Ishikawa (cell line): ENCODE results near the gene NEK10.

Experiments used
- CEBPB ChIP-seq: IDR thresholded peaks from 2 replicates; pipeline ENCODE4 v1.6.1; 2012
- CREB1 ChIP-seq: IDR thresholded peaks from 2 replicates; pipeline ENCODE4 v1.6.1; 2012; ENCODE audit warnings: low read depth
- EGR1 ChIP-seq: IDR thresholded peaks from 2 replicates; pipeline ENCODE4 v1.6.1; 2012
- EP300 ChIP-seq: IDR thresholded peaks from 2 replicates; pipeline ENCODE4 v1.6.1; 2012; ENCODE audit warnings: borderline replicate concordance
- FOXM1 ChIP-seq: IDR thresholded peaks from 2 replicates; pipeline ENCODE4 v1.6.1; 2012; ENCODE audit warnings: low read depth, borderline replicate concordance
- NFIC ChIP-seq: IDR thresholded peaks from 2 replicates; pipeline ENCODE4 v1.6.1; 2012
- RAD21 ChIP-seq: IDR thresholded peaks from 2 replicates; pipeline ENCODE4 v1.6.1; 2012; ENCODE audit warnings: low read depth
- TAF1 ChIP-seq: IDR thresholded peaks from 2 replicates; pipeline ENCODE4 v1.6.1; 2012; ENCODE audit warnings: low read depth, mild to moderate bottlenecking
- TCF12 ChIP-seq: IDR thresholded peaks from 2 replicates; pipeline ENCODE4 v1.6.1; 2012; ENCODE audit warnings: low read depth
- TEAD4 ChIP-seq: IDR thresholded peaks from 2 replicates; pipeline ENCODE4 v1.6.1; 2012
- YY1 ChIP-seq: IDR thresholded peaks from 2 replicates; pipeline ENCODE4 v1.6.1; 2012; ENCODE audit warnings: low read depth
- ZBTB7A ChIP-seq: IDR thresholded peaks from 2 replicates; pipeline ENCODE4 v1.6.1; 2012; ENCODE audit warnings: low read depth
- TF ChIP-seq, protein P1 (sequence below): IDR thresholded peaks from 2 replicates; pipeline ENCODE4 v1.6.1; 2012
- TF ChIP-seq, protein P2 (sequence below): IDR thresholded peaks from 2 replicates; pipeline ENCODE4 v1.6.1; 2012
- TF ChIP-seq, protein P3 (sequence below): IDR thresholded peaks from 2 replicates; pipeline ENCODE4 v1.6.1; 2012; ENCODE audit warnings: low read depth, mild to moderate bottlenecking

Gene NEK10

DNA sequence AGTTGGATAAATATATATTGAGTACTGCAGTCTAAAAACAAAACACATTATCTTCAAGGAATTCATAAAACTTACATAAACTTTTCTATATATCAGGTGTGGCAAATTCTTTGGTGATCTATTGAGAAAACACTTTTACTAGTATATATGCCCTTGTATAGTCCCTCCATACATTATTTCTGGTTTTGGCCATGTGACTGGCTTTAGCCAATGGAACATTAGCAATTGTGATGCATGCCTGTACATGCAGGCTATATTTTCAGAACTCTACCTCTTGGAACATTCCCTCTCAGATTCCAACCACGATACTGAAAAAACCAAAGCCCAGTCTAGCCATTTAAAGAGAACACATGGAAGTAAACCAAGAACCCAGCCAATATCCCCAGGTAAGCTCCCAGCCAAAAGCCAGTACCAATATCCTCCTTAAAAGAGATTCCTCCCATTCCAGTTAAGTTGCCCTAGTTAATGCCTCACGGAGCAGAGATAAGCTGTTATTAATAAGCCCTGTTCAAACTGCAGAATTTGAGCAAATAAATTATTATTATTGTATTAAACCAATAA lies 152.8 kb downstream of the NEK10 start:
- TF ChIP-seq ZBTB7A (no peak), NFIC (no peak)
- TF ChIP-seq, protein P1, sequence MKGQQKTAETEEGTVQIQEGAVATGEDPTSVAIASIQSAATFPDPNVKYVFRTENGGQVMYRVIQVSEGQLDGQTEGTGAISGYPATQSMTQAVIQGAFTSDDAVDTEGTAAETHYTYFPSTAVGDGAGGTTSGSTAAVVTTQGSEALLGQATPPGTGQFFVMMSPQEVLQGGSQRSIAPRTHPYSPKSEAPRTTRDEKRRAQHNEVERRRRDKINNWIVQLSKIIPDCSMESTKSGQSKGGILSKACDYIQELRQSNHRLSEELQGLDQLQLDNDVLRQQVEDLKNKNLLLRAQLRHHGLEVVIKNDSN = peak; percentile 52

DNA sequence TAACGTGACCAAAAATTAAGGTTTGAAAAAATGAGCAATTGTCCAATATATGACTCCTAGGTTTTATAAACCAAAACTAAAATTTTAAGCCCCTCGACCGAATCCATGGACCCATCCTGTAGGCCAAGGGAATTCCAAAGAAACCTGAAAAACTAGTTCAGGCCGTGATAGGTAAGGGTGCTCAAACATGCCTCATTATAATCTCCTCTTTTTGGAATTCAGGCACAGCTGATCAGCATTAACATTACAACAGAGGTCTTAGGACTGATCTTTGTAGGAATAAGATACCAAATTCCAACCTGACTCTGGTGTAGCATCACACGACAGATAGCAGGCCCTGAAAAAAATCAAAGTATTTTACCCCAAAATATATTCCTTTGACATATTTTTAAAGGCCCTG lies 155.7 kb downstream of the NEK10 start:
- TF ChIP-seq CEBPB = no peak
- TF ChIP-seq TCF12 = no peak
- TF ChIP-seq RAD21 = no peak
- no peak for TF ChIP-seq NFIC
- TF ChIP-seq EGR1 = no peak
- TF ChIP-seq ZBTB7A = no peak
- no peak for TF ChIP-seq FOXM1
- TF ChIP-seq, protein P1 = no peak
- TF ChIP-seq TEAD4 = no peak
- TF ChIP-seq, protein P2, sequence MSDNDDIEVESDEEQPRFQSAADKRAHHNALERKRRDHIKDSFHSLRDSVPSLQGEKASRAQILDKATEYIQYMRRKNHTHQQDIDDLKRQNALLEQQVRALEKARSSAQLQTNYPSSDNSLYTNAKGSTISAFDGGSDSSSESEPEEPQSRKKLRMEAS = no peak
- no peak for TF ChIP-seq CREB1
- no peak for TF ChIP-seq YY1
- TF ChIP-seq, protein P3, sequence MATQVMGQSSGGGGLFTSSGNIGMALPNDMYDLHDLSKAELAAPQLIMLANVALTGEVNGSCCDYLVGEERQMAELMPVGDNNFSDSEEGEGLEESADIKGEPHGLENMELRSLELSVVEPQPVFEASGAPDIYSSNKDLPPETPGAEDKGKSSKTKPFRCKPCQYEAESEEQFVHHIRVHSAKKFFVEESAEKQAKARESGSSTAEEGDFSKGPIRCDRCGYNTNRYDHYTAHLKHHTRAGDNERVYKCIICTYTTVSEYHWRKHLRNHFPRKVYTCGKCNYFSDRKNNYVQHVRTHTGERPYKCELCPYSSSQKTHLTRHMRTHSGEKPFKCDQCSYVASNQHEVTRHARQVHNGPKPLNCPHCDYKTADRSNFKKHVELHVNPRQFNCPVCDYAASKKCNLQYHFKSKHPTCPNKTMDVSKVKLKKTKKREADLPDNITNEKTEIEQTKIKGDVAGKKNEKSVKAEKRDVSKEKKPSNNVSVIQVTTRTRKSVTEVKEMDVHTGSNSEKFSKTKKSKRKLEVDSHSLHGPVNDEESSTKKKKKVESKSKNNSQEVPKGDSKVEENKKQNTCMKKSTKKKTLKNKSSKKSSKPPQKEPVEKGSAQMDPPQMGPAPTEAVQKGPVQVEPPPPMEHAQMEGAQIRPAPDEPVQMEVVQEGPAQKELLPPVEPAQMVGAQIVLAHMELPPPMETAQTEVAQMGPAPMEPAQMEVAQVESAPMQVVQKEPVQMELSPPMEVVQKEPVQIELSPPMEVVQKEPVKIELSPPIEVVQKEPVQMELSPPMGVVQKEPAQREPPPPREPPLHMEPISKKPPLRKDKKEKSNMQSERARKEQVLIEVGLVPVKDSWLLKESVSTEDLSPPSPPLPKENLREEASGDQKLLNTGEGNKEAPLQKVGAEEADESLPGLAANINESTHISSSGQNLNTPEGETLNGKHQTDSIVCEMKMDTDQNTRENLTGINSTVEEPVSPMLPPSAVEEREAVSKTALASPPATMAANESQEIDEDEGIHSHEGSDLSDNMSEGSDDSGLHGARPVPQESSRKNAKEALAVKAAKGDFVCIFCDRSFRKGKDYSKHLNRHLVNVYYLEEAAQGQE = no peak

DNA sequence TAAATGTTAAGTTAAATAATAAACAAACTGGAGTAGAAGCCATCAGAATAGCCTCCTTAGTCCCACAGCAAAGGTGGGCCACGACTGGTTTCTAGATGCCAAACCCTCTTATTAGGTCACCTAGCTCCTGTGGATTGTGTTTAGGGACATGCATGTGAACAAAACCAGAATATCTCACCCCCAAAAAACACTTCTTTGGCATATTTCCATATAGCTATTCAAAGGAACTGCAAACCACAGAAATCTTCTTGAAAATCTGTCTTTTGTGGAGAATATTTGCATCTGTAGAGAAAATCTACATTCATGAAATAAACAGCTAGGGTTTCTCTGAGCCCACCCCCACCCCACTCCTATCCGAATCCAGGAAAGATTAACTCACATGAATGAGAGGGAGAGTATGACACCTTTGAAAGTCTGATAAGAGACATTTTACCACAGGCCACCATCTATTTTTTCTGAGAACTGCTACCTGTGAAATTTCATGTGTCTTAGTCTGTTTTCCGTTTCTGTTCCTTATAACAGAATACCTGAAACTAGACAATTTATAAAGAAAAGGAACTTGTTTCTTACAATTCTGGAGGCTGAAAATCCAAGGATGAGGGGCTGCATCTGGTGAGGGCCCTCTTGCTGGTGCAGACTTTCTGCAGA lies 159.4 kb downstream of the NEK10 start:
- no peak for TF ChIP-seq ZBTB7A
- no peak for TF ChIP-seq EGR1
- no peak for TF ChIP-seq RAD21
- TF ChIP-seq CREB1 = no peak
- no peak for TF ChIP-seq EP300
- no peak for TF ChIP-seq CEBPB
- TF ChIP-seq TAF1 = no peak
- TF ChIP-seq, protein P1 = no peak
- no peak for TF ChIP-seq YY1
- no peak for TF ChIP-seq FOXM1
- no peak for TF ChIP-seq NFIC
- TF ChIP-seq, protein P2 = no peak
- TF ChIP-seq, protein P3 = no peak
- no peak for TF ChIP-seq TCF12
- no peak for TF ChIP-seq TEAD4

DNA sequence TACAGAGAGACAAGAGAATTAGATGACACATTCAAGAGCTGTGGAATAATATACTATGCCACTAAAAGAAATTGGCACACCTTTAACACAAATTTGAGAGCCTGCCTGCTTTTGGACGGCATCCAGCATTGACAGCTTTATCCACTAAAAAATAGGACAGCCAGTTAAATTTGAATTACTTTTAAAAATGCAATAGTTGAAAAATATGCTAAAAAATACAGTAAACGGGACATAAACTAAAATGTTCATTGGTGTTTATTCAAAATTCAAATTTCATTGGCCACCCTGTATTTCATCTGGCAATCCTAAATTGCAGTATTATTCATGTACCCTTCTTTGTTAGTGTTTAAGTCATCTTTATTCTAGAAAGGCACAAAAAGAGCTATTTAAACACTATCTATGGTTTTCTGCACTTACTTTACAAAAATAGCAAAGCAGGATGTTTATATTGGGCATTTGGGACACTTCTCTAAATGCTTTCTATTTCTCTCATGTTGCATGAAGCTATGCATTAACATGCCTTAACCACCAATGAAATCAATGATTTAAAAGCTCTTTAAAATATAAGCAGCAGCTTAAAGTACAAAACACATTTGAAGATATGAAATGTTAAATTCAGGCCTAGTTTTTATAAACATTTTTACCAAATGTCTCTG lies 160.1 kb downstream of the NEK10 start:
- TF ChIP-seq, protein P2 = no peak
- TF ChIP-seq, protein P1 = no peak
- TF ChIP-seq YY1 = no peak
- TF ChIP-seq, protein P3 = no peak
- TF ChIP-seq CREB1 = no peak
- TF ChIP-seq NFIC = no peak
- TF ChIP-seq TEAD4 = no peak
- TF ChIP-seq CEBPB = no peak
